SK-N-SH treated with all-trans-retinoic acid at 6 μM for 48 hours (cell line): Measurements from ENCODE around the gene TANC2.

Experiments used
- ATAC-seq: fragments of 200-7000 bp; cut with Tn5 transposase; 3 replicates; pipeline ENCODE4 v1.9.1; 2020; ENCODE audit warnings: mild to moderate bottlenecking, moderate library complexity
- ARNTL ChIP-seq: fragments of 450-650 bp; formaldehyde crosslinking; IDR thresholded peaks from 2 replicates; pipeline ENCODE4 v1.5.0; 2020; ENCODE audit warnings: low read depth, mild to moderate bottlenecking, moderate library complexity, borderline replicate concordance
- CSDC2 ChIP-seq: fragments of 250-450 bp; sonication (Bioruptor Pico); IDR thresholded peaks from 2 replicates; pipeline ENCODE4 v1.5.0; 2020; ENCODE audit warnings: mild to moderate bottlenecking, moderate library complexity
- ISL1 ChIP-seq: fragments of 250-450 bp; sonication (Bioruptor Pico); IDR thresholded peaks from 2 replicates; pipeline ENCODE4 v2.1.2; 2022; ENCODE audit warnings: mild to moderate bottlenecking, moderate library complexity
- OSR1 ChIP-seq: fragments of 250-450 bp; sonication (Bioruptor Pico); IDR thresholded peaks from 2 replicates; pipeline ENCODE4 v1.8.0; 2022; ENCODE audit warnings: moderate library complexity, mild to moderate bottlenecking, inconsistent platforms
- RARB ChIP-seq: fragments of 250-450 bp; sonication (Bioruptor Pico); IDR thresholded peaks from 2 replicates; pipeline ENCODE4 v1.8.0; 2021; ENCODE audit warnings: mild to moderate bottlenecking, moderate library complexity
- TOX ChIP-seq: fragments of 250-450 bp; sonication (Bioruptor Pico); IDR thresholded peaks from 2 replicates; pipeline ENCODE4 v1.8.0; 2021; ENCODE audit warnings: mild to moderate bottlenecking, moderate library complexity, borderline replicate concordance
- ZFP30 ChIP-seq: fragments of 450-650 bp; formaldehyde crosslinking; IDR thresholded peaks from 2 replicates; pipeline ENCODE4 v1.5.0; 2022; ENCODE audit warnings: mild to moderate bottlenecking, moderate library complexity
- ZNF565 ChIP-seq: fragments of 450-650 bp; formaldehyde crosslinking; conservative IDR thresholded peaks from 2 replicates; pipeline ENCODE4 v1.5.0; 2020; ENCODE audit warnings: low read depth, mild to moderate bottlenecking, moderate library complexity
- ZNF70 ChIP-seq: fragments of 450-650 bp; formaldehyde crosslinking; IDR thresholded peaks from 2 replicates; pipeline ENCODE4 v1.5.0; 2020; ENCODE audit warnings: mild to moderate bottlenecking, moderate library complexity
- ZNF8 ChIP-seq: fragments of 450-650 bp; formaldehyde crosslinking; IDR thresholded peaks from 2 replicates; pipeline ENCODE4 v1.5.0; 2020; ENCODE audit warnings: mild to moderate bottlenecking, moderate library complexity
- TF ChIP-seq, protein P1 (sequence below): fragments of 250-450 bp; sonication (Bioruptor Pico); IDR thresholded peaks from 2 replicates; pipeline ENCODE4 v1.5.0; 2020; ENCODE audit warnings: mild to moderate bottlenecking, moderate library complexity
- TF ChIP-seq, protein P2 (sequence below): fragments of 250-450 bp; sonication (Bioruptor Pico); IDR thresholded peaks from 2 replicates; pipeline ENCODE4 v1.8.0; 2020; ENCODE audit warnings: mild to moderate bottlenecking, moderate library complexity, borderline replicate concordance
- TF ChIP-seq, protein P3 (sequence below): fragments of 250-450 bp; sonication (Bioruptor Pico); IDR thresholded peaks from 2 replicates; pipeline ENCODE4 v1.5.1; 2021; ENCODE audit warnings: mild to moderate bottlenecking, moderate library complexity
- TF ChIP-seq, protein P4 (sequence below): fragments of 250-450 bp; sonication (Bioruptor Pico); IDR thresholded peaks from 2 replicates; pipeline ENCODE4 v1.8.0; 2021; ENCODE audit warnings: low read depth, mild to moderate bottlenecking, moderate library complexity, borderline replicate concordance

The TANC2 gene

DNA sequence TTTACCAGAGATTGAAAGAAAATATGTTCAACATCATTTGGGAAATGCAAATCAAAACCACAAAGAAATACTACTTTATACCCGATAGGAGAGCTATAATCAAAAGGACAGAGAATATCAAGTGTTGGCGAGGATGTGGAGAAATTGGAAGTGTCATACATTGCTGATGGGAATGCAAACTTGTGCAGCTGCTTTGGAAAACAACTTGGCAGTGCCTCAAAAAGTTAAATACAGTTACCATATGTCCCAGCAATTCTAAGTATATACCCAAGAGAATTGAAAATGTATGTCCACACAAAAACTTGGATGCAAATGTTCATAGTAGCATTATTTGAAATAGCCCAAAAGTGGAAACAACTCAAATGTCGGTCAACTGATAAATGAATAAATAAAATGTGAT is 17.0 kb upstream of the TANC2 start (continued):
- TF ChIP-seq, protein P1, sequence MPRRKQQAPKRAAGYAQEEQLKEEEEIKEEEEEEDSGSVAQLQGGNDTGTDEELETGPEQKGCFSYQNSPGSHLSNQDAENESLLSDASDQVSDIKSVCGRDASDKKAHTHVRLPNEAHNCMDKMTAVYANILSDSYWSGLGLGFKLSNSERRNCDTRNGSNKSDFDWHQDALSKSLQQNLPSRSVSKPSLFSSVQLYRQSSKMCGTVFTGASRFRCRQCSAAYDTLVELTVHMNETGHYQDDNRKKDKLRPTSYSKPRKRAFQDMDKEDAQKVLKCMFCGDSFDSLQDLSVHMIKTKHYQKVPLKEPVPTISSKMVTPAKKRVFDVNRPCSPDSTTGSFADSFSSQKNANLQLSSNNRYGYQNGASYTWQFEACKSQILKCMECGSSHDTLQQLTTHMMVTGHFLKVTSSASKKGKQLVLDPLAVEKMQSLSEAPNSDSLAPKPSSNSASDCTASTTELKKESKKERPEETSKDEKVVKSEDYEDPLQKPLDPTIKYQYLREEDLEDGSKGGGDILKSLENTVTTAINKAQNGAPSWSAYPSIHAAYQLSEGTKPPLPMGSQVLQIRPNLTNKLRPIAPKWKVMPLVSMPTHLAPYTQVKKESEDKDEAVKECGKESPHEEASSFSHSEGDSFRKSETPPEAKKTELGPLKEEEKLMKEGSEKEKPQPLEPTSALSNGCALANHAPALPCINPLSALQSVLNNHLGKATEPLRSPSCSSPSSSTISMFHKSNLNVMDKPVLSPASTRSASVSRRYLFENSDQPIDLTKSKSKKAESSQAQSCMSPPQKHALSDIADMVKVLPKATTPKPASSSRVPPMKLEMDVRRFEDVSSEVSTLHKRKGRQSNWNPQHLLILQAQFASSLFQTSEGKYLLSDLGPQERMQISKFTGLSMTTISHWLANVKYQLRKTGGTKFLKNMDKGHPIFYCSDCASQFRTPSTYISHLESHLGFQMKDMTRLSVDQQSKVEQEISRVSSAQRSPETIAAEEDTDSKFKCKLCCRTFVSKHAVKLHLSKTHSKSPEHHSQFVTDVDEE (CRISPR knock-in tag) = no peak
- no peak for TF ChIP-seq ISL1 (CRISPR knock-in tag)
- TF ChIP-seq OSR1 (CRISPR knock-in tag) = no peak
- no peak for TF ChIP-seq ZFP30 (CRISPR knock-in tag)
- TF ChIP-seq ZNF565 = no peak
- TF ChIP-seq, protein P2, sequence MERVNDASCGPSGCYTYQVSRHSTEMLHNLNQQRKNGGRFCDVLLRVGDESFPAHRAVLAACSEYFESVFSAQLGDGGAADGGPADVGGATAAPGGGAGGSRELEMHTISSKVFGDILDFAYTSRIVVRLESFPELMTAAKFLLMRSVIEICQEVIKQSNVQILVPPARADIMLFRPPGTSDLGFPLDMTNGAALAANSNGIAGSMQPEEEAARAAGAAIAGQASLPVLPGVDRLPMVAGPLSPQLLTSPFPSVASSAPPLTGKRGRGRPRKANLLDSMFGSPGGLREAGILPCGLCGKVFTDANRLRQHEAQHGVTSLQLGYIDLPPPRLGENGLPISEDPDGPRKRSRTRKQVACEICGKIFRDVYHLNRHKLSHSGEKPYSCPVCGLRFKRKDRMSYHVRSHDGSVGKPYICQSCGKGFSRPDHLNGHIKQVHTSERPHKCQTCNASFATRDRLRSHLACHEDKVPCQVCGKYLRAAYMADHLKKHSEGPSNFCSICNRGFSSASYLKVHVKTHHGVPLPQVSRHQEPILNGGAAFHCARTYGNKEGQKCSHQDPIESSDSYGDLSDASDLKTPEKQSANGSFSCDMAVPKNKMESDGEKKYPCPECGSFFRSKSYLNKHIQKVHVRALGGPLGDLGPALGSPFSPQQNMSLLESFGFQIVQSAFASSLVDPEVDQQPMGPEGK (CRISPR knock-in tag) = no peak
- TF ChIP-seq ZNF8 (CRISPR knock-in tag) = no peak
- TF ChIP-seq, all 23 proteins: peak for 0

DNA sequence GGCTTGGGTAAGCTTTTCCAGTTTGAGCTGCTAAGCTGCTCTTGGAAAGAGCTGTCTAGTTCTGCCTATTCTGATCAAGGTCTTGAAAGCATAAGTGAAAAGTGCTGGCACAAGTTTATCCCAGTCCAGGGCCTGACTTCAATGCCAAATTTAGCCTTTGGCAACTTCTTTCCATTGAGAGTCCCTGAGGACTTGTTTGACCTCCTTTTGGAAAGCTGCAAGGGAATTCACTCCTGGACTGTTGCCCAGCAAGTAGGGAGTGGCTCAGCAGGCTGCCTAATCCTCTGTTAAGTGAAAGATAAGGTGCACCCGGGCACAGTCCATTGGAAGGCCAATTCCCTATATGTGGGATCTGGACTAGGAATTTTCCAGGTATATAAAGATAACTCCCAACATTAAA is 16.0 kb upstream of the TANC2 start:
- ATAC-seq = peak; percentile 85
- no peak for TF ChIP-seq RARB
- no peak for TF ChIP-seq ARNTL (CRISPR knock-in tag)
- TF ChIP-seq ISL1 (CRISPR knock-in tag) = peak; percentile 38

DNA sequence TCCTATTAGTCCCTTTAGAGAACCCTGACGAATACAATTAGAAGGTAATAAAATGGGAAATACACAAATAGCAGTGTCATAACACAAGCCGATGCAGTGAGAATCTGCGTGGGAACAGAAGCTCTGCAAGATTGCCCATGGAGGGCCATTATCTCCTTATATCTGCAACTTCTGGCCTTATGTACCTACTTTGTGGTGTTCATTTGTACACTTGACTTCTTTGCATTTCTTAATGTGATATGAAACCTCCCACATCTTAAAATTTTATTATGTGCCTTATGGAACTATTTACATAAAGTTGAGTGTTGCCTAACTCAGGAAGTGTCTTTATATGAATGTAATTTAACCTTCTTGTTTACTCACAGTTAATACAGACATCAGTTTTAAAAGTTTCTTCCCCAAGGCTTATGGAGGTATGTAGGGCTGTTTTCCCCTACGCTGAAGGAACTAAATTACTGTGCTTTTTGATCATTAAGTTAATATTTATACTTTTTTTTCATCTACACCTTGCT is 10.1 kb upstream of the TANC2 start:
- no peak for ATAC-seq
- TF ChIP-seq, protein P3, sequence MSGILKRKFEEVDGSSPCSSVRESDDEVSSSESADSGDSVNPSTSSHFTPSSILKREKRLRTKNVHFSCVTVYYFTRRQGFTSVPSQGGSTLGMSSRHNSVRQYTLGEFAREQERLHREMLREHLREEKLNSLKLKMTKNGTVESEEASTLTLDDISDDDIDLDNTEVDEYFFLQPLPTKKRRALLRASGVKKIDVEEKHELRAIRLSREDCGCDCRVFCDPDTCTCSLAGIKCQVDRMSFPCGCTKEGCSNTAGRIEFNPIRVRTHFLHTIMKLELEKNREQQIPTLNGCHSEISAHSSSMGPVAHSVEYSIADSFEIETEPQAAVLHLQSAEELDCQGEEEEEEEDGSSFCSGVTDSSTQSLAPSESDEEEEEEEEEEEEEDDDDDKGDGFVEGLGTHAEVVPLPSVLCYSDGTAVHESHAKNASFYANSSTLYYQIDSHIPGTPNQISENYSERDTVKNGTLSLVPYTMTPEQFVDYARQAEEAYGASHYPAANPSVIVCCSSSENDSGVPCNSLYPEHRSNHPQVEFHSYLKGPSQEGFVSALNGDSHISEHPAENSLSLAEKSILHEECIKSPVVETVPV (CRISPR knock-in tag) = no peak
- TF ChIP-seq, protein P2 (CRISPR knock-in tag) = no peak
- no peak for TF ChIP-seq TOX (CRISPR knock-in tag)
- no peak for TF ChIP-seq CSDC2 (CRISPR knock-in tag)

DNA sequence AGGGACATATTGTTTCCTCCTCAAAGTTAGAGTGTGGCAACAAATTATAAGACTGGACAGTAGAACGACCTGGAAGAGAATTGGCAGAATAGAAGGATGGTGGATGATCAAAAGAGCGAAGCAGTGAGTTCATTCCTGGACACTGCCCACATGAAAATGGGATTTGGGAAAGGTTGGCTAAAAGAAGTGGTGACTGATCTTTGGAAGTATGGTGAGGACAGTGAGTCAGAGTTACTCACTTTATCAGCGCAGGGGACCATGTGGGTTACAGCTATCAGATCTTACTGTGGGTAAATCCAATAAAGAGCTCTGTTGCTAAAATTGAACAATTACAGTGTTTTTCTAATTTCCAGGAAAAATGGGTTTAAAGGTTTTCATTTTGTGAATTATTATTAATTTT is 2.7 kb upstream of the TANC2 start:
- TF ChIP-seq ISL1 (CRISPR knock-in tag) (peak; percentile 43), ZNF70 (CRISPR knock-in tag) (no peak), ZFP30 (CRISPR knock-in tag) (no peak), OSR1 (CRISPR knock-in tag) (no peak), ZNF565 (no peak)
- TF ChIP-seq, protein P2 (CRISPR knock-in tag) = no peak
- TF ChIP-seq, protein P4, sequence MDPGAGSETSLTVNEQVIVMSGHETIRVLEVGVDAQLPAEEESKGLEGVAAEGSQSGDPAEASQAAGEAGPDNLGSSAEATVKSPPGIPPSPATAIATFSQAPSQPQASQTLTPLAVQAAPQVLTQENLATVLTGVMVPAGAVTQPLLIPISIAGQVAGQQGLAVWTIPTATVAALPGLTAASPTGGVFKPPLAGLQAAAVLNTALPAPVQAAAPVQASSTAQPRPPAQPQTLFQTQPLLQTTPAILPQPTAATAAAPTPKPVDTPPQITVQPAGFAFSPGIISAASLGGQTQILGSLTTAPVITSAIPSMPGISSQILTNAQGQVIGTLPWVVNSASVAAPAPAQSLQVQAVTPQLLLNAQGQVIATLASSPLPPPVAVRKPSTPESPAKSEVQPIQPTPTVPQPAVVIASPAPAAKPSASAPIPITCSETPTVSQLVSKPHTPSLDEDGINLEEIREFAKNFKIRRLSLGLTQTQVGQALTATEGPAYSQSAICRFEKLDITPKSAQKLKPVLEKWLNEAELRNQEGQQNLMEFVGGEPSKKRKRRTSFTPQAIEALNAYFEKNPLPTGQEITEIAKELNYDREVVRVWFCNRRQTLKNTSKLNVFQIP (CRISPR knock-in tag) = no peak
- ATAC-seq = peak; percentile 33; the same call in 2 of the 3 replicates
